Neuronal stem cell (in vitro differentiated cells): ENCODE data around the gene ADORA2A.
A peak's percentile ranks its signal among the peaks of the same experiment; 100 is the strongest.

Source experiments
- DNase-seq: peaks from one replicate; pipeline ENCODE4 v3.0.0-alpha.2; 2013; ENCODE audit warnings: low spot score
- H2AFZ ChIP-seq: one replicate; pipeline ENCODE4 v1.6.1; 2013; ENCODE audit warnings: mild to moderate bottlenecking, low read length, inconsistent platforms
- H2AK5ac ChIP-seq: 2 replicates; pipeline ENCODE4 v1.6.1; 2013; ENCODE audit warnings: low read depth, mild to moderate bottlenecking, inconsistent platforms, low read length, moderate library complexity, mixed read lengths
- H2BK120ac ChIP-seq: 2 replicates; pipeline ENCODE4 v1.6.1; 2013; ENCODE audit warnings: low read depth, mild to moderate bottlenecking, inconsistent platforms, low read length, moderate library complexity, mixed read lengths
- H2BK12ac ChIP-seq: one replicate; pipeline ENCODE4 v1.6.1; 2013; ENCODE audit warnings: low read length, inconsistent platforms
- H2BK15ac ChIP-seq: 2 replicates; pipeline ENCODE4 v1.6.1; 2013; ENCODE audit warnings: mild to moderate bottlenecking, low read length, inconsistent platforms, mixed read lengths
- H2BK5ac ChIP-seq: one replicate; pipeline ENCODE4 v1.6.1; 2013; ENCODE audit warnings: inconsistent platforms, mild to moderate bottlenecking, low read length, moderate library complexity
- H3K14ac ChIP-seq: one replicate; pipeline ENCODE4 v1.6.1; 2013; ENCODE audit warnings: low read length, inconsistent platforms
- H3K18ac ChIP-seq: 2 replicates; pipeline ENCODE4 v1.6.1; 2013; ENCODE audit warnings: low read length, inconsistent platforms
- H3K23ac ChIP-seq: 2 replicates; pipeline ENCODE4 v1.6.1; 2013; ENCODE audit warnings: low read depth, mild to moderate bottlenecking, mixed read lengths, low read length, inconsistent platforms; ENCODE audit not compliant: poor library complexity
- H3K27ac ChIP-seq: replicated peaks from 3 replicates; pipeline ENCODE4 v1.5.1; 2013; ENCODE audit warnings: low read length, inconsistent platforms
- H3K27me3 ChIP-seq, 3 experiments: 2 replicates each; pipeline ENCODE4 v1.6.1; 2013; ENCODE audit warnings: low read length in 3 of 3, mild to moderate bottlenecking in 2 of 3, inconsistent platforms in 1 of 3, low read depth in 1 of 3, mixed read lengths in 1 of 3, moderate library complexity in 1 of 3; ENCODE audit not compliant: control insufficient read depth in 3 of 3, insufficient read depth in 3 of 3
- H3K36me3 ChIP-seq, 2 donors: replicated peaks in 1 of 2; 2 replicates each; pipeline ENCODE4 v1.6.1; 2013; ENCODE audit warnings: low read length in 2 of 2; ENCODE audit not compliant: control insufficient read depth in 2 of 2, insufficient read depth in 2 of 2
- H3K4ac ChIP-seq: 2 replicates; pipeline ENCODE4 v1.6.1; 2013; ENCODE audit warnings: inconsistent platforms, mild to moderate bottlenecking, low read length, moderate library complexity
- H3K4me1 ChIP-seq, 2 donors: 1 replicate in 1 of 2; 2 replicates in 1 of 2; pipeline ENCODE4 v1.6.1; 2013; ENCODE audit warnings: low read length in 2 of 2, low read depth in 1 of 2; ENCODE audit not compliant: control insufficient read depth in 2 of 2, insufficient read depth in 1 of 2
- H3K4me2 ChIP-seq: one replicate; pipeline ENCODE4 v1.6.1; 2013; ENCODE audit warnings: mild to moderate bottlenecking, low read length, inconsistent platforms; ENCODE audit not compliant: insufficient read depth, poor library complexity, severe bottlenecking
- H3K4me3 ChIP-seq, 2 donors: 2 replicates each; pipeline ENCODE4 v1.5.1; 2013; ENCODE audit warnings: low read length in 2 of 2, mild to moderate bottlenecking in 2 of 2, inconsistent platforms in 1 of 2, moderate library complexity in 1 of 2
- H3K79me1 ChIP-seq: one replicate; pipeline ENCODE4 v1.6.1; 2013; ENCODE audit warnings: low read depth, mild to moderate bottlenecking, inconsistent platforms, low read length, moderate library complexity
- H3K9ac ChIP-seq: one replicate; pipeline ENCODE4 v1.6.1; 2013; ENCODE audit warnings: mild to moderate bottlenecking, low read depth, low read length, inconsistent platforms; ENCODE audit not compliant: poor library complexity
- H3K9me3 ChIP-seq, 2 donors: replicated peaks in 1 of 2; 2 replicates each; pipeline versions ENCODE3 to v1.6.1; 2013; ENCODE audit warnings: low read length in 2 of 2, mild to moderate bottlenecking in 2 of 2, inconsistent platforms in 1 of 2, low read depth in 1 of 2, mixed read lengths in 1 of 2, moderate library complexity in 1 of 2; ENCODE audit not compliant: control insufficient read depth in 2 of 2, insufficient read depth in 1 of 2
- H4K8ac ChIP-seq: one replicate; pipeline ENCODE4 v1.6.1; 2013; ENCODE audit warnings: low read depth, mild to moderate bottlenecking, inconsistent platforms, low read length, moderate library complexity
- H4K91ac ChIP-seq: one replicate; pipeline ENCODE4 v1.6.1; 2013; ENCODE audit warnings: low read length, low read depth, mild to moderate bottlenecking, inconsistent platforms; ENCODE audit not compliant: poor library complexity
- WGBS, 2 donors: extraction: QIAGEN DNeasy Blood & Tissue Kit; methylation state at CpG; one replicate each; pipeline ENCODE4 v1.1.7; 2013; ENCODE audit warnings: missing lambda C conversion rate in 2 of 2, mixed read lengths in 1 of 2; ENCODE audit not compliant: insufficient read length in 2 of 2, insufficient replicate concordance in 1 of 2; ENCODE audit errors: extremely low coverage in 2 of 2; 5-methylcytosine and 5-hydroxymethylcytosine counted together

The ADORA2A gene

DNA sequence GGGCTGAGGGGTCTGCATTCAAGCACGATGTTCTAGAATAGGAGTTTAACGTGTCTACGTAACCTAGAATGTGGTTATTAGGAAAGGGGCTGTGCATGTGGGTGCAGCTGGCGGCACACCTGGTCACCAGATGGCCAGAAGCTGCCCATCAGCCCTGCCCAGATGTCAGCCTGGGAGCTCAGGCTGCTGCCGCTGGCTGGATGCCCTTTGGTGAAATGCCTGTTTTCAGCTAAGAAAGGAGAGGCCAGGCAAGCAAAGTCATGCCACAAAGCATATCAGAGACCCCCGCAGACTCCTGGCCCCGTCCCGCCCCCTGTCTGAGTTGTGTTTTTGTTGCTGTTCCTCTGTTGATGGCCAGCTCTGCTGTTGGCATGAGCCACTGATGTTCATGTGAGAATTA lies 11.3 kb upstream of the ADORA2A start:
- no peak overlapping the region for H2BK12ac ChIP-seq
- no peak overlapping the region for H3K14ac ChIP-seq
- no peak overlapping the region for H2AK5ac ChIP-seq
- H3K4me1 ChIP-seq, result peaks cover 12 to 19% of the 10 kb centered on the region in 2 donors
- no peak overlapping the region for H3K9ac ChIP-seq
- H3K4ac ChIP-seq, result no peak overlapping the region
- no peaks in the 10 kb centered on the region for H3K79me1 ChIP-seq
- H3K18ac ChIP-seq, result peak overlapping the region; percentile 39
- H3K27ac ChIP-seq, result no peak overlapping the region
- no peak overlapping the region for H4K91ac ChIP-seq
- DNase-seq, result no peak
- no peaks in the 10 kb centered on the region for H3K9me3 ChIP-seq
- H4K8ac ChIP-seq, result no peak overlapping the region
- H3K27me3 ChIP-seq, result no peaks in the 10 kb centered on the region
- peak overlapping the region; percentile 61 for H2BK5ac ChIP-seq
- H2AFZ ChIP-seq, result no peak overlapping the region
- H3K4me2 ChIP-seq, result no peak overlapping the region
- H3K4me3 ChIP-seq, result no peak overlapping the region
- no CpG with 5 or more reads among the region's 8 CpGs for WGBS, 2 donors
- H3K36me3 ChIP-seq, result peaks cover 26 to 77% of the 10 kb centered on the region in 2 donors
- no peak overlapping the region for H2BK120ac ChIP-seq
- no peak overlapping the region for H2BK15ac ChIP-seq
- no peak overlapping the region for H3K23ac ChIP-seq

DNA sequence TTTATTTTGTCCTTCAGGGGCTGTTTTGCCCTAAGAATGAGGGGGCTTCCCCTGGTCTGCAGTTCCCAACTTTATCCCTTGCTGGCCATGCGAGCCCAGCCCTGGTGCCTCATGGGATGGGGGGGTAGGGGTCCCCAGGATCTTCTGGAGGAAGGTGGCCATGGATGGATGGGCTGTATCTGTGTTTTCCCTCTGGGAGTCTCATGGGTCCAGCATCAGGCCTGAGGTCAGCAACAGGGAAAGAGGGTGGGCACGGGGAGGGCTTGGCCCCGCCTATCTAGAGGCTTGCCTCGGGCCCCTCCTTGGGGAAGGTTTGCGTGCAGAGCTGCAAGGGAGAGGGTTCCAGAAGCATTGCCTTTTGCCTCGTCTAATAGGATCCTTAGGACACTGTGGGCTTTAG lies 10.8 kb upstream of the ADORA2A start:
- Histone ChIP-seq H3K4me3 (no peak overlapping the region), H3K27ac (no peak overlapping the region), H3K23ac (no peak overlapping the region), H2AK5ac (no peak overlapping the region), H2AFZ (no peak overlapping the region), H3K4me2 (no peak overlapping the region), H3K27me3 (no peaks in the 10 kb centered on the region), H3K18ac (no peak overlapping the region), H2BK15ac (no peak overlapping the region), H3K9ac (no peak overlapping the region), H4K8ac (no peak overlapping the region), H3K9me3 (no peaks in the 10 kb centered on the region), H2BK5ac (peak overlapping the region; percentile 61), H3K4ac (no peak overlapping the region), H2BK120ac (no peak overlapping the region), H3K14ac (no peak overlapping the region), H3K4me1 (peaks cover 12 to 19% of the 10 kb centered on the region in 2 donors), H4K91ac (no peak overlapping the region), H2BK12ac (no peak overlapping the region), H3K36me3 (peaks cover 25 to 72% of the 10 kb centered on the region in 2 donors), H3K79me1 (no peaks in the 10 kb centered on the region)
- no peak for DNase-seq
- no CpG with 5 or more reads among the region's 6 CpGs for WGBS, 2 donors

DNA sequence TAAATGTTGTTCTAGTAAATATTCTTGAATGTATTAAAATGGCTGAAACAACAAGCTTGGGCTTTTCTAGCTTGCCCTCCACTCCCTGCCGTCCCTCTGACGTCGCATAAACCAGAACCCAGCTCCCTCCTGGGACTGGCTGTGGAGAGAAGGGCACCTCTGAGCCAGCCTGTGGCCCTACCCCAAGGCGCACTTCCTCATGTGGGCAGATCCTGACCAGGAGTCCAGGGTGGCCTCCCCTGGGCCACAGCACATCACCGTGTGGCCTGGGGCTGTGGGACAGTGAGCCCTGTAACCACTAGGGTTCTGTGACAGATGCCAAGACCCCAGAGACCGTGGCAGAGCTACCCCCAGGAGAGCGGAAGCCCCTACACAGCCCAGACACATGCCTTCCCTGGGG lies 10.2 kb upstream of the ADORA2A start:
- no peak overlapping the region for H3K4me3 ChIP-seq
- H3K18ac ChIP-seq, result no peak overlapping the region
- peaks cover 12 to 19% of the 10 kb centered on the region in 2 donors for H3K4me1 ChIP-seq
- H2BK12ac ChIP-seq, result no peak overlapping the region
- H3K27me3 ChIP-seq, result no peaks in the 10 kb centered on the region
- no peak overlapping the region for H3K4me2 ChIP-seq
- H2BK120ac ChIP-seq, result no peak overlapping the region
- no peak overlapping the region for H3K23ac ChIP-seq
- H3K79me1 ChIP-seq, result no peaks in the 10 kb centered on the region
- no peak overlapping the region for H3K14ac ChIP-seq
- no peak overlapping the region for H2BK5ac ChIP-seq
- no peak overlapping the region for H3K4ac ChIP-seq
- no peak overlapping the region for H3K27ac ChIP-seq
- H4K8ac ChIP-seq, result no peak overlapping the region
- WGBS, 2 donors, result no CpG with 5 or more reads among the region's 7 CpGs
- no peak overlapping the region for H4K91ac ChIP-seq
- H3K9ac ChIP-seq, result peak overlapping the region; percentile 27
- H3K9me3 ChIP-seq, result no peaks in the 10 kb centered on the region
- no peak overlapping the region for H2AFZ ChIP-seq
- H2BK15ac ChIP-seq, result no peak overlapping the region
- no peak for DNase-seq
- peaks cover 23 to 66% of the 10 kb centered on the region in 2 donors for H3K36me3 ChIP-seq
- H2AK5ac ChIP-seq, result no peak overlapping the region

DNA sequence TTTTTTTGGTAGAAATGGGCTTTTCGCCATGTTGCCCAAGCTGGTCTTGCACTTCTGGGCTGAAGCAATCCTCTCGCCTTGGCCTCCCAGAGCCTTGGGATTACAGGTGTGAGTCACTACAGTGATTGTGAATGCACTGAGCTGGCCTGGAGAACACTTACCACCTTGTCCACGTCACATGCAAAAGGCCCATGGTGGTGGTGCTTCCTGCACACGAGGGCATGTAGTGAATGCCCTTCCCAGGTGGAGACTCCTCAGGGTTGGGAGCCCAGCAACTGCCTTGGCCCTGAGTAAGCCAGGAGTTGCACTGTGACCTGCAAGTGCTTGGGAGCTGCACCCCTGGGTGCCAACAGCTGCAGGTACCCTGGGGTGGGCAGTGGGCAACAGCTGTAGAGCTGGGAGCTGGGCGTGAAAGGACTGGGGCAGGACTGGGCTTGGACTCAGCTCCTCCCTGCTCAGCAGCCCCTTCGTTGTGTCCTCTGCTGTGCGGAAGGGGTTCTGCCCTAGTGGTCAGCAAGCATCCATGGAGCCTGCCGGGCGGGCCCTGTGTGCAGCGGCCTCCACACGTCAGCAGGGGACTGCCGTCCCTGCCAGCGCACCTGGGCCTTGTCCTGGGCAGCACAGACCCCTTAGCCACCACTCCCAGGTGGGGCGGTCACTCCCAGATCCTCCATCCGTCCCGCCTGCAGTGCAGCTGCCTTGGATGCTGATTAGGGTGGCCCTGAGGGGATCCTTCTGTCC lies 9.3 kb upstream of the ADORA2A start:
- no peak overlapping the region for H4K8ac ChIP-seq
- H2BK5ac ChIP-seq, result peak overlapping the region; percentile 55
- peak overlapping the region; percentile 47 for H3K23ac ChIP-seq
- no peak overlapping the region for H2BK120ac ChIP-seq
- H3K4ac ChIP-seq, result peak overlapping the region; percentile 13
- no peak overlapping the region for H3K4me3 ChIP-seq
- no peak overlapping the region for H3K4me2 ChIP-seq
- peak overlapping the region; percentile 56 for H3K9ac ChIP-seq
- no peak overlapping the region for H4K91ac ChIP-seq
- peaks cover 20 to 58% of the 10 kb centered on the region in 2 donors for H3K36me3 ChIP-seq
- no peak overlapping the region for H2AFZ ChIP-seq
- WGBS, 2 donors, result no CpG with 5 or more reads among the region's 16 CpGs
- peak overlapping the region; percentile 95 for H2BK12ac ChIP-seq
- no peaks in the 10 kb centered on the region for H3K79me1 ChIP-seq
- H3K18ac ChIP-seq, result peak overlapping the region; percentile 84
- peak overlapping the region; percentile 63 for H3K14ac ChIP-seq
- no peak for DNase-seq
- peaks cover 12 to 21% of the 10 kb centered on the region in 2 donors for H3K4me1 ChIP-seq
- H3K9me3 ChIP-seq, result no peaks in the 10 kb centered on the region
- H3K27me3 ChIP-seq, result peaks cover 0 to 3% (median 0%) of the 10 kb centered on the region in 3 experiments
- no peak overlapping the region for H2BK15ac ChIP-seq
- H3K27ac ChIP-seq, result no peak overlapping the region
- H2AK5ac ChIP-seq, result peak overlapping the region; percentile 90
